Neutrophil (primary cell): ENCODE data around the gene SLC4A7.

Experiments used
- H3K27ac ChIP-seq: fragments of 200-600 bp; sonication (generic); 2 replicates; pipeline ENCODE4 v1.5.1; 2016; ENCODE audit warnings: mild to moderate bottlenecking, moderate library complexity
- H3K27me3 ChIP-seq: fragments of 200-600 bp; sonication (generic); 2 replicates; pipeline ENCODE4 v1.6.0; 2016; ENCODE audit warnings: mild to moderate bottlenecking
- H3K36me3 ChIP-seq: fragments of 200-600 bp; sonication (generic); 2 replicates; pipeline ENCODE4 v1.5.1; 2017
- H3K4me1 ChIP-seq, 2 experiments: fragments of 200-600 bp in 1 of 2; sonication (generic) in 1 of 2; 1 replicate in 1 of 2; 2 replicates in 1 of 2; pipeline versions ENCODE4 v1.5.1 to v1.6.1; 2013 to 2016; ENCODE audit warnings: low read depth in 1 of 2, low read length in 1 of 2, mild to moderate bottlenecking in 1 of 2, moderate library complexity in 1 of 2; ENCODE audit not compliant: control insufficient read depth in 1 of 2, insufficient read depth in 1 of 2
- H3K4me3 ChIP-seq, 2 experiments: fragments of 200-600 bp in 1 of 2; sonication (generic) in 1 of 2; 1 replicate in 1 of 2; 2 replicates in 1 of 2; pipeline ENCODE4 v1.5.1; 2013 to 2016; ENCODE audit warnings: low read depth in 1 of 2, low read length in 1 of 2, mild to moderate bottlenecking in 1 of 2, moderate library complexity in 1 of 2
- H3K9me3 ChIP-seq: fragments of 200-600 bp; sonication (generic); 2 replicates; pipeline ENCODE4 v1.5.1; 2016
- CTCF ChIP-seq: fragments of 200-600 bp; sonication (generic); IDR thresholded peaks from 2 replicates; pipeline ENCODE4 v1.5.1; 2016; ENCODE audit warnings: antibody characterized with exemption

Gene SLC4A7

GRCh38 chr3:27508424-27508823, 24.2 kb upstream of the SLC4A7 start:
- no peak overlapping the region for H3K4me3 ChIP-seq
- H3K9me3 ChIP-seq = no peaks in the 10 kb centered on the region
- H3K27ac ChIP-seq = no peak overlapping the region
- peaks cover 3 to 8% of the 10 kb centered on the region in 2 experiments for H3K4me1 ChIP-seq
- no peak for TF ChIP-seq CTCF
- H3K36me3 ChIP-seq = no peaks in the 10 kb centered on the region
- no peaks in the 10 kb centered on the region for H3K27me3 ChIP-seq

- Histone ChIP-seq H3K27me3 (no peaks in the 10 kb centered on the region), H3K27ac (no peak overlapping the region), H3K36me3 (no peaks in the 10 kb centered on the region), H3K4me1 (peaks cover 3 to 8% of the 10 kb centered on the region in 2 experiments), H3K4me3 (no peak overlapping the region), H3K9me3 (no peaks in the 10 kb centered on the region)
- TF ChIP-seq CTCF = no peak
These were observed 23.5 kb upstream of the SLC4A7 start for GRCh38 chr3:27507515-27508266.

- H3K4me1 ChIP-seq = peaks cover 3 to 8% of the 10 kb centered on the region in 2 experiments
- no peaks in the 10 kb centered on the region for H3K36me3 ChIP-seq
- TF ChIP-seq CTCF = no peak
- H3K4me3 ChIP-seq = no peak overlapping the region
- H3K9me3 ChIP-seq = no peaks in the 10 kb centered on the region
- no peaks in the 10 kb centered on the region for H3K27me3 ChIP-seq
- H3K27ac ChIP-seq = no peak overlapping the region
These were observed 22.9 kb upstream of the SLC4A7 start for GRCh38 chr3:27507111-27507510.

GRCh38 chr3:27504749-27505148, 20.6 kb upstream of the SLC4A7 start:
- no peak overlapping the region for H3K27ac ChIP-seq
- H3K36me3 ChIP-seq = no peaks in the 10 kb centered on the region
- no peaks in the 10 kb centered on the region for H3K27me3 ChIP-seq
- peaks cover 3 to 14% of the 10 kb centered on the region in 2 experiments for H3K4me1 ChIP-seq
- no peaks in the 10 kb centered on the region for H3K9me3 ChIP-seq
- H3K4me3 ChIP-seq = no peak overlapping the region
- no peak for TF ChIP-seq CTCF

GRCh38 chr3:27503526-27503925, 19.3 kb upstream of the SLC4A7 start:
- no peak overlapping the region for H3K27ac ChIP-seq

More at GRCh38 chr3:27503526-27503925, 19.3 kb upstream of the SLC4A7 start:
- no peak overlapping the region for H3K4me3 ChIP-seq
- H3K27me3 ChIP-seq = no peaks in the 10 kb centered on the region
- no peaks in the 10 kb centered on the region for H3K9me3 ChIP-seq
- no peak for TF ChIP-seq CTCF
- peaks cover 0 to 5% of the 10 kb centered on the region in 2 experiments for H3K4me1 ChIP-seq
- H3K36me3 ChIP-seq = no peaks in the 10 kb centered on the region
